ENCODE results near the gene TECPR1. TPM values are rescaled to one million over a fixed set of nuclear protein-coding genes. Genes with fewer than 3 reads are reported as not detected.

TECPR1 gene, protein sequence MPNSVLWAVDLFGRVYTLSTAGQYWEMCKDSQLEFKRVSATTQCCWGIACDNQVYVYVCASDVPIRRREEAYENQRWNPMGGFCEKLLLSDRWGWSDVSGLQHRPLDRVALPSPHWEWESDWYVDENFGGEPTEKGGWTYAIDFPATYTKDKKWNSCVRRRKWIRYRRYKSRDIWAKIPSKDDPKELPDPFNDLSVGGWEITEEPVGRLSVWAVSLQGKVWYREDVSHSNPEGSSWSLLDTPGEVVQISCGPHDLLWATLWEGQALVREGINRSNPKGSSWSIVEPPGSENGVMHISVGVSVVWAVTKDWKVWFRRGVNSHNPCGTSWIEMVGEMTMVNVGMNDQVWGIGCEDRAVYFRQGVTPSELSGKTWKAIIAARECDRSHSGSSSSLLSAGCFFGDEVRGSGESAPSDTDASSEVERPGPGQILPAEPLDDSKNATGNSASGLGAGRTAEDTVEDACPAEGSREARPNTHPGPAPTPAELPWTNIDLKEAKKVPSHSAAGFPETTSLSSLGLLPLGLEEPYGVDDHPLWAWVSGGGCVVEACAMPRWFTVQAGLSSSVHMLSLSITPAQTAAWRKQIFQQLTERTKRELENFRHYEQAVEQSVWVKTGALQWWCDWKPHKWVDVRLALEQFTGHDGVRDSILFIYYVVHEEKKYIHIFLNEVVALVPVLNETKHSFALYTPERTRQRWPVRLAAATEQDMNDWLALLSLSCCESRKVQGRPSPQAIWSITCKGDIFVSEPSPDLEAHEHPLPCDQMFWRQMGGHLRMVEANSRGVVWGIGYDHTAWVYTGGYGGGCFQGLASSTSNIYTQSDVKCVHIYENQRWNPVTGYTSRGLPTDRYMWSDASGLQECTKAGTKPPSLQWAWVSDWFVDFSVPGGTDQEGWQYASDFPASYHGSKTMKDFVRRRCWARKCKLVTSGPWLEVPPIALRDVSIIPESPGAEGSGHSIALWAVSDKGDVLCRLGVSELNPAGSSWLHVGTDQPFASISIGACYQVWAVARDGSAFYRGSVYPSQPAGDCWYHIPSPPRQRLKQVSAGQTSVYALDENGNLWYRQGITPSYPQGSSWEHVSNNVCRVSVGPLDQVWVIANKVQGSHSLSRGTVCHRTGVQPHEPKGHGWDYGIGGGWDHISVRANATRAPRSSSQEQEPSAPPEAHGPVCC
- 24.7 TPM for total RNA-seq

DNA sequence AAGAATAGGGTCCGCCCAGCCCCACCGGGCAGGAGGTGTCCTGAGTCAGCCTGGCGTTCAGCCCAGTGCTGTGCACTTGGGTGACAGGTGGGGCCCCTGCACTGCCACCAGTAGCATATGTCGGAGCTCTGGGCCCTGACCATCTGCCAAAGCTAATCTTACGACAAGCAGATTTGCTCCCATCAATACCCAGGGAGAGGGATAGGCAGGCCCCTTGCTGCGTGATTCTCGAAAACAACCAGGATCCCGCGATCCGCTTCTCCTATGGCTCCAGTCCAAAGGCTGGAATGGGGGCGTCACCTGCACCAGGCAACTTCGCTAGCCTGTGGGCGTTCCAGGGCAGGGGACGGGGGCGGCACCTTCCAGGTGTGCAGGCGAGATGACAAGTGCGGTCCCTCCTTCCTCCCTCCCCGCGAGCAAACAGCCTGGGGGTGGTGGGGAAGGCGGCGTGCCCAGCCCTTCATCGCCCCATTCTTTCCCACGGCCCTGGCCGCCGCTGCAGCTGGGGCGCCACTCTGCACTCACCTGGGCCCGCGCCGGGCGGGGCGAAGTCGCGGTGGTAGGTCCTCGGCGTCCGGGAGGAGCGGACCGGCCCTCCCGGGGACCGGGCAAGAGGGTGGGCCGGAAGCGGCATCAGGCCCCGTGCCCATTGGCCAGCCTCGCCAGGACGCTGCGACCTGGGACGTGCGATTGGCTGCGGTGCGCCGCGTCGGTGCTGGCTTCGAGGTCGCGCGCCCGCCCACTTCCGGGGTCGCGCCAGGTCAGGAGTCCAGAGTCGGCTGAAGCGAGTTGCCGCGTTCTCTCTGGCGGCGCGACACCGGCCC is at the start of gene TECPR1:
Gene TECPR1 (minus strand): TSS at position 632 of the 824 bp plus-strand sequence. CDS start 6,086 bp downstream, outside the sequence.

DNA sequence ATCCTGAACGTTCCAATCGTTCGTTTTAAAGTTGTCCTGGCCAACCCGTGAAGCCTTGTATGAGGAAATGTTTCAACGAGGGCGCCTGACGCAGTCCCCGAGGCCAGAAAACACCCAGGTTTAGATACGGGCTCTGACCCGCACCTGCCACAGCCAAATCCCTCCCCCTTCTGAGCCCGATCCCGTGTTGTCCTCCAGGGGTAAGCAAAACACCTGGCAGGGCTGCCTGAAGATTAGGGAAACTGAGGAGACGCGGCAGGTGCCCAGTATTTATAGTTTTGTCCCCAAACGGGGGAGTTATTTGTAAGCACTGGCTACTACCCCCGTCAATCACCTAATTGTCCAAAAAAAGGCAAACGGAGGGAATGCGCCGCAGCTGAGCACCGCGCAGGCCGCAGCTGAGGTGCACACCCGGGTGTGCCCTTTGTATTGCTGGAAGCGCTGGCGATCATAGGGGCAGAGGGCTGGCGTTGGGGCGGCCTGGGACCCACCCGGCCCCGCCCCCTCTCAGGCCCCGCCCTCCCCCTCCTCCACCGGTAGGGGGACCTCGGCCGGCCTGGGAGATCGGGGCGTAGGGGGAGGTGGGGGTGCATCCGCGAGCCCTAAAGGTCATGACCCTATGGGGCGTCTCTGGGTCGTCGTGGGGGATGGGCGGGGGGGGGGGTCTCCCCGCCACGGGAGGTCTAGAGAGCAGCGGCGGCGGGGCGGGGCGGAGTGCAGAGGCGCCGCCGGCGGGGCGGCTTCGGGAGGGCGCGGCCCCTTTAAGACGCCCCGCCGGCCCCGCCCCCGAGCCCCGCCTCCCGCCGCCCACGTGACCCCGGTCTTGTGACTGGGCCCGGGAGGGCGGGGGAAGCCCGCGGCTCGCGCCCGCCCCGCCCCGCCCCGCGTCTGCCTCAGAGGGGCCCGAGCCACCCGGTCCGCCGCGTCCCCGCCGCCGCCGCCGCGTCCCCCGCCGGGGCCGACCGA is 29.0 kb upstream of the TECPR1 start, which contains the start of gene BRI3:
Gene BRI3 (plus strand): TSS at position 896 of the 966 bp plus-strand sequence. CDS start 110 bp downstream, outside the sequence.

DNA sequence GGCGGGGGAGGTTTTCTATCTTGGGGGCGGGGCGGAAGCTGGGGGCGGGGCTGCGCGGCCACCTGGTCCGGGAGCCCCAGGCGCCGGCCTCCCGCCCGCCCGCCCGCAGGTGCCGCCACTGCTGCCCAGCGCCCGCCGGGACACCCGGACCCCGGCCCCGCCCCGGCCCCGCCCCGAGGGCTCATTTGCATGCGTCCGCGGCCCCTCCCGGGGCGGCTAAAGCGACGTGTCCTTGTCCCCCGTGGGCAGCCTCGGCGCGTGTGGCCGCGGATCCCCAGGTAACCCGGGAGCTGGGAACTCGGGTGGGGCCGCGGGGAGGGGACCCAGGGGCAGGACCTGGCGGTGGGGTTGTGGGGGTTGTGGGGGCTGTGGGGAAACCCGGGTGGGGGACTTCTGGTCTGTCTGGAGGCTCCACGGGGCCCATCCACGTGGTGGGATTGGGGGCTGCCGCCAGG is 40.8 kb downstream of the TECPR1 start, which contains the start of gene BHLHA15:
Gene BHLHA15 (plus strand): TSS at position 219 of the 455 bp plus-strand sequence. CDS start 871 bp downstream, outside the sequence.

Other genes with a start within 250 kb of the TECPR1 start
- 49.8 TPM for gene LMTK2, start 145.4 kb downstream of the TECPR1 start, total RNA-seq
- gene BHLHA15, start 40.8 kb downstream of the TECPR1 start, total RNA-seq, result 9.5 TPM
- 29.1 TPM for gene BRI3, start 29.5 kb upstream of the TECPR1 start, total RNA-seq
- gene BAIAP2L1, start 148.9 kb upstream of the TECPR1 start, total RNA-seq, result 1.6 TPM